HG03025 (cell line): Measurements from ENCODE around the gene CKLF.

Experiments used
- ATAC-seq: cut with Tn5 transposase; IDR thresholded peaks from one replicate; pipeline ENCODE4 v1.9.1; 2021; ENCODE audit warnings: mild to moderate bottlenecking, moderate library complexity; ENCODE audit not compliant: unreplicated experiment, low FRiP score

Gene CKLF

GRCh38 chr16:66541388-66542355 is 10.7 kb upstream of the CKLF start:
- ATAC-seq, result no peak

- ATAC-seq, result no peak
Observed at GRCh38 chr16:66542396-66542795, 10.0 kb upstream of the CKLF start.

- no peak for ATAC-seq
Observed at GRCh38 chr16:66543541-66543940, 8.8 kb upstream of the CKLF start.

GRCh38 chr16:66544016-66544757 is 8.2 kb upstream of the CKLF start:
- no peak for ATAC-seq

- ATAC-seq, result no peak
Observed at GRCh38 chr16:66547101-66547989, 5.0 kb upstream of the CKLF start.

- no peak for ATAC-seq
Observed at GRCh38 chr16:66548068-66548467, 4.3 kb upstream of the CKLF start.

- ATAC-seq, result no peak
Observed at GRCh38 chr16:66548868-66549267, 3.5 kb upstream of the CKLF start.

- ATAC-seq, result peak; percentile 29
Observed at GRCh38 chr16:66549284-66550131, 2.9 kb upstream of the CKLF start, which contains the start of gene TK2. Gene TK2 (minus strand): TSS chr16:66550122. CDS start chr16:66550061, 61 bp downstream.

GRCh38 chr16:66551348-66551759 is 1.0 kb upstream of the CKLF start:
- no peak for ATAC-seq

GRCh38 chr16:66551788-66552285 is 539 bp upstream of the CKLF start:
- ATAC-seq, result no peak

- ATAC-seq, result no peak
Observed at GRCh38 chr16:66553223-66553622, 847 bp downstream of the CKLF start.

GRCh38 chr16:66554021-66554420 is 1.6 kb downstream of the CKLF start:
- ATAC-seq, result no peak

- no peak for ATAC-seq
Observed at GRCh38 chr16:66554495-66554894, 2.1 kb downstream of the CKLF start.

- ATAC-seq, result no peak
Observed at GRCh38 chr16:66560107-66560506, 7.7 kb downstream of the CKLF start.

- ATAC-seq, result no peak
Observed at GRCh38 chr16:66561381-66562080, 9.2 kb downstream of the CKLF start.

- ATAC-seq, result no peak
Observed at GRCh38 chr16:66562409-66562808, 10.0 kb downstream of the CKLF start.

- no peak for ATAC-seq
Observed at GRCh38 chr16:66562986-66563385, 10.6 kb downstream of the CKLF start.

- no peak for ATAC-seq
Observed at GRCh38 chr16:66563574-66564334, 11.4 kb downstream of the CKLF start.
